ENCODE data around the gene TECPR1.

TECPR1 gene

GRCh38 chr7:98174334-98175259, 77.4 kb downstream of the TECPR1 start:
- H3K9me3 ChIP-seq (replicated peaks; ENCODE audit: low read length): no peaks in the 10 kb centered on the region
- no peaks in the 10 kb centered on the region for H3K27me3 ChIP-seq (ENCODE audit: control insufficient read depth, insufficient read depth, low read length)
- H3K36me3 ChIP-seq (ENCODE audit: insufficient read depth, low read length): no peaks in the 10 kb centered on the region

GRCh38 chr7:98171449-98171848, 80.6 kb downstream of the TECPR1 start:
- H3K27me3 ChIP-seq (ENCODE audit: control insufficient read depth, insufficient read depth, low read length): no peaks in the 10 kb centered on the region
- H3K9me3 ChIP-seq (replicated peaks; ENCODE audit: low read length): no peaks in the 10 kb centered on the region
- no peaks in the 10 kb centered on the region for H3K4me1 ChIP-seq (ENCODE audit: control insufficient read depth, insufficient read depth, low read length)
- H3K4me3 ChIP-seq (ENCODE audit: low read length): no peak overlapping the region
- H3K36me3 ChIP-seq (ENCODE audit: insufficient read depth, low read length): no peaks in the 10 kb centered on the region
- no peak overlapping the region for H3K4me2 ChIP-seq (ENCODE audit: low read length)
- H3K9ac ChIP-seq (ENCODE audit: low read depth, low read length): no peak overlapping the region

More at GRCh38 chr7:98174334-98175259, 77.4 kb downstream of the TECPR1 start:
- Histone ChIP-seq H3K4me2 (ENCODE audit: low read length) (no peak overlapping the region), H3K9ac (ENCODE audit: low read depth, low read length) (no peak overlapping the region), H3K4me1 (ENCODE audit: control insufficient read depth, insufficient read depth, low read length) (no peaks in the 10 kb centered on the region), H3K4me3 (ENCODE audit: low read length) (no peak overlapping the region)

- H3K4me3 ChIP-seq (ENCODE audit: low read length): no peak overlapping the region
- no peaks in the 10 kb centered on the region for H3K4me1 ChIP-seq (ENCODE audit: control insufficient read depth, insufficient read depth, low read length)
- no peak overlapping the region for H3K9ac ChIP-seq (ENCODE audit: low read depth, low read length)
- no peaks in the 10 kb centered on the region for H3K9me3 ChIP-seq (replicated peaks; ENCODE audit: low read length)
- no peak overlapping the region for H3K4me2 ChIP-seq (ENCODE audit: low read length)
- no peaks in the 10 kb centered on the region for H3K27me3 ChIP-seq (ENCODE audit: control insufficient read depth, insufficient read depth, low read length)
- no peaks in the 10 kb centered on the region for H3K36me3 ChIP-seq (ENCODE audit: insufficient read depth, low read length)
These were observed 81.1 kb downstream of the TECPR1 start for GRCh38 chr7:98170966-98171365.

- Histone ChIP-seq H3K4me1 (ENCODE audit: control insufficient read depth, insufficient read depth, low read length) (no peaks in the 10 kb centered on the region), H3K27me3 (ENCODE audit: control insufficient read depth, insufficient read depth, low read length) (no peaks in the 10 kb centered on the region), H3K4me2 (ENCODE audit: low read length) (no peak overlapping the region), H3K4me3 (ENCODE audit: low read length) (no peak overlapping the region), H3K9ac (ENCODE audit: low read depth, low read length) (no peak overlapping the region), H3K36me3 (ENCODE audit: insufficient read depth, low read length) (no peaks in the 10 kb centered on the region), H3K9me3 (replicated peaks; ENCODE audit: low read length) (no peaks in the 10 kb centered on the region)
These were observed 83.0 kb downstream of the TECPR1 start for GRCh38 chr7:98168904-98169621.

- no peaks in the 10 kb centered on the region for H3K27me3 ChIP-seq (ENCODE audit: control insufficient read depth, insufficient read depth, low read length)
These were observed 83.7 kb downstream of the TECPR1 start for GRCh38 chr7:98168181-98168903.

GRCh38 chr7:98167653-98168052, 84.4 kb downstream of the TECPR1 start:
- no peaks in the 10 kb centered on the region for H3K36me3 ChIP-seq (ENCODE audit: insufficient read depth, low read length)
- H3K4me3 ChIP-seq (ENCODE audit: low read length): no peak overlapping the region
- H3K9me3 ChIP-seq (replicated peaks; ENCODE audit: low read length): no peaks in the 10 kb centered on the region
- H3K27me3 ChIP-seq (ENCODE audit: control insufficient read depth, insufficient read depth, low read length): no peaks in the 10 kb centered on the region
- no peak overlapping the region for H3K4me2 ChIP-seq (ENCODE audit: low read length)
- no peaks in the 10 kb centered on the region for H3K4me1 ChIP-seq (ENCODE audit: control insufficient read depth, insufficient read depth, low read length)
- H3K9ac ChIP-seq (ENCODE audit: low read depth, low read length): no peak overlapping the region

More at GRCh38 chr7:98168181-98168903, 83.7 kb downstream of the TECPR1 start:
- Histone ChIP-seq H3K4me3 (ENCODE audit: low read length) (no peak overlapping the region), H3K36me3 (ENCODE audit: insufficient read depth, low read length) (no peaks in the 10 kb centered on the region), H3K9ac (ENCODE audit: low read depth, low read length) (no peak overlapping the region), H3K4me1 (ENCODE audit: control insufficient read depth, insufficient read depth, low read length) (no peaks in the 10 kb centered on the region), H3K9me3 (replicated peaks; ENCODE audit: low read length) (no peaks in the 10 kb centered on the region), H3K4me2 (ENCODE audit: low read length) (no peak overlapping the region)

- Histone ChIP-seq H3K9me3 (replicated peaks; ENCODE audit: low read length) (no peaks in the 10 kb centered on the region), H3K36me3 (ENCODE audit: insufficient read depth, low read length) (no peaks in the 10 kb centered on the region), H3K4me1 (ENCODE audit: control insufficient read depth, insufficient read depth, low read length) (no peaks in the 10 kb centered on the region), H3K4me2 (ENCODE audit: low read length) (no peak overlapping the region), H3K9ac (ENCODE audit: low read depth, low read length) (no peak overlapping the region), H3K4me3 (ENCODE audit: low read length) (no peak overlapping the region), H3K27me3 (ENCODE audit: control insufficient read depth, insufficient read depth, low read length) (no peaks in the 10 kb centered on the region)
These were observed 85.4 kb downstream of the TECPR1 start for GRCh38 chr7:98166668-98166970.

- no peaks in the 10 kb centered on the region for H3K27me3 ChIP-seq (ENCODE audit: control insufficient read depth, insufficient read depth, low read length)
- H3K9ac ChIP-seq (ENCODE audit: low read depth, low read length): no peak overlapping the region
- H3K9me3 ChIP-seq (replicated peaks; ENCODE audit: low read length): no peaks in the 10 kb centered on the region
- H3K4me1 ChIP-seq (ENCODE audit: control insufficient read depth, insufficient read depth, low read length): no peaks in the 10 kb centered on the region
- no peaks in the 10 kb centered on the region for H3K36me3 ChIP-seq (ENCODE audit: insufficient read depth, low read length)
- no peak overlapping the region for H3K4me3 ChIP-seq (ENCODE audit: low read length)
- no peak overlapping the region for H3K4me2 ChIP-seq (ENCODE audit: low read length)
These were observed 86.0 kb downstream of the TECPR1 start for GRCh38 chr7:98165827-98166667.

Measured in skeletal muscle satellite cell (primary cell).